ENCODE data around the gene EPB41L4A.

DNA sequence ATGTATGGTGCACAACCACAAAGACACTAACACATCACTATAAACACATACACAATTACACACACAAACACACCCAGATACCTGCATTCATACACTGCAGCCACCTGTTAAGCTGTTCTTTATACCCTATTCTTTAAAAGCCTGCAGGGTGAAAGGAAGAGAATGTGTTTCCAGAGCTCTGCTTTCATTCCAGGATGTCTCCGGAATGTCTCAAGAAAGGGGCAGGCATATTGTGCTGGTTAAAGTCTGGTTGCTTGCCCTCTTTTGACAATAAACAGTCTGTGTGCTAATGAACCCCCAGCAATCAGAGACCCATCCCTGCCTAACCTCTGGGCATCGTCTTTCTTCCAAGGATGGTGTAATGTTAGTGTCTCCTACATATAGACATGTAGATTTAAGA is 181.6 kb downstream of the EPB41L4A start:
- TF ChIP-seq, protein P1, sequence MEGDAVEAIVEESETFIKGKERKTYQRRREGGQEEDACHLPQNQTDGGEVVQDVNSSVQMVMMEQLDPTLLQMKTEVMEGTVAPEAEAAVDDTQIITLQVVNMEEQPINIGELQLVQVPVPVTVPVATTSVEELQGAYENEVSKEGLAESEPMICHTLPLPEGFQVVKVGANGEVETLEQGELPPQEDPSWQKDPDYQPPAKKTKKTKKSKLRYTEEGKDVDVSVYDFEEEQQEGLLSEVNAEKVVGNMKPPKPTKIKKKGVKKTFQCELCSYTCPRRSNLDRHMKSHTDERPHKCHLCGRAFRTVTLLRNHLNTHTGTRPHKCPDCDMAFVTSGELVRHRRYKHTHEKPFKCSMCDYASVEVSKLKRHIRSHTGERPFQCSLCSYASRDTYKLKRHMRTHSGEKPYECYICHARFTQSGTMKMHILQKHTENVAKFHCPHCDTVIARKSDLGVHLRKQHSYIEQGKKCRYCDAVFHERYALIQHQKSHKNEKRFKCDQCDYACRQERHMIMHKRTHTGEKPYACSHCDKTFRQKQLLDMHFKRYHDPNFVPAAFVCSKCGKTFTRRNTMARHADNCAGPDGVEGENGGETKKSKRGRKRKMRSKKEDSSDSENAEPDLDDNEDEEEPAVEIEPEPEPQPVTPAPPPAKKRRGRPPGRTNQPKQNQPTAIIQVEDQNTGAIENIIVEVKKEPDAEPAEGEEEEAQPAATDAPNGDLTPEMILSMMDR (conservative IDR thresholded peaks at IDR 0.05 in 1 of 2, IDR thresholded peaks at IDR 0.05 in 1 of 2; ENCODE audit: low read depth in 1 of 2, low read length in 2 of 2): no peak
- TF ChIP-seq EZH2 (IDR thresholded peaks at IDR 0.05; ENCODE audit: low read length, missing control alignments): no peak

Data from fibroblast of lung (primary cell).